RKO (cell line): ENCODE data around the gene CBFA2T3.

Experiments
- DNase-seq: peaks from one replicate; pipeline ENCODE4 v3.0.0-alpha.2; 2016; ENCODE audit warnings: low spot score

The CBFA2T3 gene

DNA sequence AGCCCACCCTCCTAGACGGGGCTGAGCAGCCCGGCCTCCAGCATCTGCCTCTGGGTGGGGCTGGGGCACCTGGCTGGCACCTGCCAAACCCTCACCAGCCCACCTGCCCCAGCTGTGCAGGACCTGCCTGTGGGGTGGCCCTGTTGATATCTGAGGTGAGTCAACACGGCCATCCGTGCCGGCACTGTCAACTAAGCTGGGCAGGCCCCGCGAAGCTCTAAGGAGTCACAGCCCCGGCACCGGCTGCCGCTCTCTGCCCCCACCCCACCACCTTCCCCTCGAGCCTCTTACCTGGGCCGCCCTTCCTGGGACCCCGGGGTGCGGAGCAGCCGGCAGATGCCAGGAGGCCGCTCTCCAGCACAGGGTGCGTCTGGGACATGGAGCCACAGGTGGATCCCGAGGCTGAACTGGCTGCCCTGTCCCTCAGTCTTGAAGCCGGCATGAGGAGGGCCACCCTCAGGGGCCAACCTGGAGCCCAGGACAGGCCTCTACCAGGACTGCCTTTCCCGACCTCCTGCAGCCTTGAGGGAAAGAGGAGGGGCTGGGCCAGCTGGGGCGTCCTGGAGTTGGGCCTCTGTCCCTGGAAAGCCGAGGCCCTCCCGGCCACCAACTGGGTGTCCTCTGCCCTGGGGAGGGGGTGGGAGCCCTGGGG, 515 bp downstream of the CBFA2T3 start:
- no peak for DNase-seq

GRCh38 chr16:88975511-88976061, 1.4 kb downstream of the CBFA2T3 start:
- peak; percentile 7 for DNase-seq

- no peak for DNase-seq
Observed at GRCh38 chr16:88974916-88975215, 2.1 kb downstream of the CBFA2T3 start.

GRCh38 chr16:88974080-88974915, 2.7 kb downstream of the CBFA2T3 start:
- DNase-seq = no peak

DNA sequence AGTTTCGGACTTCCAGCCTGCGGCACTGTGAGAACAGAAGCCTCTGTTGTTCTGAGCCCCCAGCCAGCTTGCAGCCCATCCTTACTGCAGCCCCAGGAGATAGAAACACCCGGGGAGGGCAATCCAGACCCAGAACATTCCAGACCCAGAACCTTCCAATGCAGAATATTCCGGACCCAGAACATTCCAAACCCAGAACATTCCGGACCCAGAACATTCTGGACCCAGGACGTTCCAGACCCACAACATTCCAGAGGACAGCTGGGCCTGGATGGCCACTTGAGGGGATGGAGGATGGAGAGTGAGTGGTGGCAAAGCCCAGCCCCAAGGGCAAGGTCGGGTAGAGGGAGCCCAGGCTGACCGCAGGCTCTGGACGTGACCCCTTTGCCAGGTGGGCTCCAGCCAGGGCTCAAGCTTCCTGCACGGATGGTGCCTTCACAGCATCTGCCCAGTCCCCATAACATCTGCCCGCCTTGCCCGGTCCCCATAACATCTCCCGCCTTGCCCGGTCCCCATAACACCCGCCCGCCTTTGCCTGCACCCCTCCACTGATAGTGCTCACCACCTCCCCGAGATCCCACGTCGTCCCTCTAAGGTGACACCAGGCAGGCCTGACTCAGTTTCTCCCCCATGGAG, 3.5 kb downstream of the CBFA2T3 start:
- no peak for DNase-seq

DNA sequence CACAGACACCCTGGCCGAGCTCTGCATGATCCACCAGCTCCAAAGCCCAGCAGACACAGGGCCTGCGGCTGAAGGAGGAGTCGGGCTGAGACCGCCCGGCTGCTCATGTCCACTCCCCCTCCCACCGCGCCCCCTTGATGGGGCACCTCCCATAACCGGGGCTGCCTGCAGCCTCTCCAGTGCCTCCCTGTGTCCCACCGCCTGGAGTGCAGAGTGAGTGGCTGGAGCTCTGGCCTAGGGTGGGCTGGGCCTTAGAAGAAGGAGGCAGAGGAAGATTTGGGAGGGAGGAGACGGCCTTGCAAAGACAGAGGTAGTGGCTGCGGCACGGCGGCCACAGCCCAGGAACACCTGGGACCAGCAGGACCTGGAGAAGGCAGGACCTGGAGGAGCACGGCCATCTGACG, 4.0 kb downstream of the CBFA2T3 start:
- no peak for DNase-seq

DNA sequence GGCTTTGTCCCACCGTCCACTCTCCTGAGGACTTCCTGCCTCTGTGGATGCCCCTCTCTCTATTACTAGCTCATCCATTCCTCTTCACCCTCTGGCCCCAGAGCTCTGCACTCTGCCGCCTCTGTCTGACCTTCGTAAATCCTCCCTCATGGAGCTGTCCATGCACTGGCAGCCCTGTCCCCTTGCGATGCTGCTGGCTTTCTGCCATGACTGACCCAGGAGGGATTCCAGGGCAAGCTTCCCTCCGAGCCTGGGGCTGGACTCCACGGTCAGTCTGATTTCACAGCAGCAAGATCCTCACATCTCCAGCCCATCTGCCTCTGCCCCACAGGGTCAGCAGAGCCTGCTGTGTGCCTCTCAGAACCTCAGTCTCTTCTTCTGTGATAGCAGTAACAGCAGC, 4.7 kb downstream of the CBFA2T3 start:
- no peak for DNase-seq

DNA sequence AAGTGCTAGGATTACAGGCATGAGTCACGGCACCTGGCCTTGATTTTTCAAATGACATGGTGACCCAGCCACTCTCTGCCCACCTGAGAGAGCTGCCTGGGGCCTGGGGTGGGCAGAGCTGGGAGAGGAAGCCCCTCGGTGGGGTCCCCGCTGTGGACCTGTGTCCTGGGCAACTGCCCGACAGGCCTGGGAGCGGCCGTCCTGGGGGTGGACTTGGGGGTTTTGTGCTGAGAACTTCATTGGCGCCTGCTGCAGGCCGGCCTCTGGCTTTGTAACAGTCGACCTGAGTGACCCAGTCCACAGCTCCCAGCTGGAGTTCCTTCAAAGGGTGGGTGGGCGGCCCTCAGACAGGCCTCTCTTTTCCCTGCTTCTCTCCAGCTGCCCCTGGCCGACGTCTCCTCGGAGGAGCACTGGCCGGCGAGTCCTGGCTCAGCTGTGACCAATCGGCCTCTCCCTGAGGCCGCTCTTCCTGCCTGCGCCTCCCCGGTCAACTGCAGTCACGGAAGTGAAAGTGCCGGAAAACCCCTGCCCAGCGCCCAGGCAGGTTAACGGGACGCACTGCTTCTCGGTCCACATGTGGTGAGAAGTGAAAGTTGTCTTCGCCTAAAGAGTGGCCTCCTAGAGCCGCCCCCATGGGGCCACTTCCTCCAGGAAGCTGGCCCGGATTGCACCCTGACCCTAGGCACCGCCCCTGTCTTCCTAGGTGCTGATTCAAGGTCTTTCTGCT, 5.5 kb downstream of the CBFA2T3 start:
- DNase-seq = no peak

DNA sequence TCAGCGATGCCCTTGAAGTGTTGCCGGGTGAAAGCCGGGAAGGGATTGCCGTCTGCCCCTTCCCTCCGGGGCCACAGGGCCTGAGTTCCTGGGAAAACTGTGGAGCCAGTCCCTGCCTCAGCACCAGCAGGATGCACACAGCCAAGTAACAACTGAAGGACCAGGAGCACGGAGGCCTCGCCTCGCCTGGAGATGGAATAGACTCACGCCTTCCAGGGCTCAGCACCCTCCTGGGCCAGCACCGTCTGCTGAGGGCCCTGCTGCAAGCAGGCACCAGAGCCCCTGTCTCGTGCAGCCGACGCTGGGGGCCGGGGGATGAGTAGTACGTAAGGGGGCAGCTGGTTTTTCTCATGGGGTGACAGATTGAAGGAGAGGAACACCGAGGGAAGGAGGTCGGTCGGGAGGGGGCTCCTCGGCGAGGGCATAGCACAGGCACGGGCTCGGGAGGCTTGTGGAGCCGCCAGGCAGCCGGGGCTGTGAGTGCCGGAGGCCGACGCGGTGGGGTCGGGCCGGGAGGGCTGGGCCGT, 6.4 kb downstream of the CBFA2T3 start:
- no peak for DNase-seq

- no peak for DNase-seq
Observed at GRCh38 chr16:88970050-88970449, 7.0 kb downstream of the CBFA2T3 start.

DNA sequence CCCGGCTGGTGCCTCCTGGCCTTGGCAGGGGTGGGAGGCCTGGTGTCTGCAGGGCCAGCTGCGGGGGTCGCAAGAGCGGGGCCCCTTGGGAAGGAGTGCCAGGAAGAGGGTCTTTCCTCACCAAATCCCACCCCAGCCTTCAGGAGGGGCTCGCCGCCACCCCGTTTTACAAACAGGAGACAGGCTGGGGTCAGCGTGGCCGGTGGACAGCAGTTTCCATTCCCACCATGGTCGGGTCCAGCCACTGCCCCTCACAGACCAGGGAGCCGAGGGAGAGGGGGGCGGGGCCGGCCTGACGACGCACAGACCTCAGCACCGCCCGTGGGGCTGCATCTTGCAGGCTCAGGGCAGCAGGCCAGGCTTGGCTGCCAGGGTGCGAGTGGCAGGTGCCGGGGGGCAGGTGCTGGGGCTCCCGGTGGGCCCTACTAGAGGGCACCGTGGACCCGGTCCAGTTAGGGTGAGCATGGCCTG, 7.6 kb downstream of the CBFA2T3 start:
- DNase-seq = no peak

DNA sequence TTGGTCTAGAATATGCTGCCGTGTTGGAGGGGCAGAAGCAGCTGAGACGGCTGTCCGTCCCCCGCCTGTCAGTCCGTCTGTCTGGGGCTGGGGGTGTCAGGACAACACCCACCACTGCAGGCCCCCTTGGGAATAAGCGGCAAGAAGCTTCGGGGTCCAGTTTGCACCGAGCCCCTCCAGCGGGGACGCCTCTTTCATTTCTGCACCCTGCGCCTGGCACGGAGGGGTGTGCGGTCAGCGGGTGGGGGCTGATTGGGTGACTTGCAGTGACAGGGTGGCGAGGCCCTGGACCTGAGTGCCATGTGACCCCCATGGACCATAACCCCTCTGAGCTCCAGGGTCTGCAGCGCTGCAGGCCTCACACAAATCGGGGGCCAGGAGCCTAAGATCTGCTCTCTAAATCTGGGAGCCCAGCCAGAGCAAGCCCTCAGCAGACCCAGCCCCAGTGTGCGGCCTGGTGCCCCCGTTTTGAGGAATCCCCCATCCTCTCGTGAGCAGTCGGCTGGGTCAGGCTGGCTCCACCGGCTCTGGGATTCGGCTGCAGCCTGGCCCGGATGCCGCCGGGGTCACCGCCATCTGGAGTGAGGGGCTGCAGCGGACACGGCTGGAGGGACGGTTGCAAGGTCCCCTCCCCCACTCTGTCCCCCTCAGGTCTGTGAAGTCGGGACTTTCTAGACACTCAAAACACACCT, 8.3 kb downstream of the CBFA2T3 start:
- DNase-seq = no peak

DNA sequence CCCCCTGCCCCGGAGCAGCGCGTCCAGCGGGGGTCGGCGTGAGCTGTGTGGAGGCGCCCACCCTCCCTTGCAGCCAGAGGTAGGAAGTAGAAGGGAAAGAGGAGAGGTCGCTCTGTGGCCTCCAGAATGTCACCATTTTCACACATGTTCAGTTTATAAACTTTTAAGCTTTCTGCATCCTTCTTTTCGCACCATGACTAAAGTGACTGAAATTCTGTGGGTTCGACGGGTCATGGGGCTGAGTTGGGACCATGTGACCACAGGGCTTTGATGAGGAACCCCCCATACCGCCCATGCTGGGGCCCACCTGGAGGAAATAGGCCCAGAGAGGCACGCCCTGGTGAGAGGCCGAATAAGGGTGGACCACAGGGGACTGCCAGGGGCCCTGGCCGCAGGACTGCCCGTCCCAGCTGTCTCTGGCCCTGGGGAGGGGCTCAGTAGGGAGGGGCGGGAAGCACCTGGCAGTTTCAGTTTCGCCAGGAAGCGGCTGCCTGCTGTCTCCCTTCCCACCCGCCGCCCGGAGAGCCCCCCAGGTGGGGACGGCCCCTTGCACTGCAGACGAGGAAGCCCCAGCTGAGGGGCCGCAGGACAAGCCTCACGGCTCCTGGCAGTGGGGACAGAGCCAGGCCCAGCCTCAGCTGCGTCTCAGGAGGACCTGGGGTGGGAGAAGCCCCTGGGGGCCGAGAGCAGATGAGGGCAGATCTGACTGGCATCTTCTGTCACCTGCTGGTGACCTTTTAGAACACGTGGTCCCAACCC, 9.0 kb downstream of the CBFA2T3 start:
- DNase-seq = no peak

DNA sequence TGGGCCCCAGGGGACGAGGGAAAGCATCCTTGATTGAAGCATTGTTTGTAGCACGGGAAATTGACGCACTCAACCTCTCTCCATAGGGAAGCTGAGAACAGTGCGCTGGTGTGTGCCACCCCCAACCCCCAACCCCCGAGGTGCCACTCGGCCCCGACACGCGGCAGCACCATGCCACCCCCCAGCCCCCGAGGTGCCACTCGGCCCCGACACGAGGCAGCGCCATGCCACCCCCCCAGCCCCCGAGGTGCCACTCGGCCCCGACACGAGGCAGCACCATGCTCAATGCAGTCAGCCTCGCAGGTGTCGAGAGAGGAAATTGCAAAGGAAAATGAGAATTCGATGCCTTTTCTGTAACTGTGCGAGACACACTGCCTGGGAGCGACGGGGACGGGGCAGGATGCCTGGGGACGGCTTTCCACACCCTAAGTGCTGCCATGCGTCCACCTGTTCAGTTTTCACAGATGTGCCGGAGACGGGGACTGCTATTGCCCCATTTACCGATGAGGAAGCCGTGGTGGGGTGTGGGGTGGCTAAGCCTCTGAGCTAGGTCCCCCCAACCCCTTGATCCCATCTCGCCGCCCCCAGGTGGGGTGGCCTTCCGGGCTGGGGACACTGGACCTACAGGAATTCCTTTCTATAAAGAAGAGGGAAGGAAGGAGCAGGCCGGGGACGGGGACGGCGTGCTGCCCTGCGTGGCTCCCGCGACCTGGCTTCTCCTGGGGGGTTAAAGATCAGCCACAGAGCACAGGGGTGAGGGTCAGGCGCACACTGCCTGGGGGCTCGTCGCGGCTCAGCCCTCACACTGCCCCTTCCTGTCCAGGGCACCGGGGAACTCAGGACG, 9.8 kb downstream of the CBFA2T3 start:
- DNase-seq = no peak

DNA sequence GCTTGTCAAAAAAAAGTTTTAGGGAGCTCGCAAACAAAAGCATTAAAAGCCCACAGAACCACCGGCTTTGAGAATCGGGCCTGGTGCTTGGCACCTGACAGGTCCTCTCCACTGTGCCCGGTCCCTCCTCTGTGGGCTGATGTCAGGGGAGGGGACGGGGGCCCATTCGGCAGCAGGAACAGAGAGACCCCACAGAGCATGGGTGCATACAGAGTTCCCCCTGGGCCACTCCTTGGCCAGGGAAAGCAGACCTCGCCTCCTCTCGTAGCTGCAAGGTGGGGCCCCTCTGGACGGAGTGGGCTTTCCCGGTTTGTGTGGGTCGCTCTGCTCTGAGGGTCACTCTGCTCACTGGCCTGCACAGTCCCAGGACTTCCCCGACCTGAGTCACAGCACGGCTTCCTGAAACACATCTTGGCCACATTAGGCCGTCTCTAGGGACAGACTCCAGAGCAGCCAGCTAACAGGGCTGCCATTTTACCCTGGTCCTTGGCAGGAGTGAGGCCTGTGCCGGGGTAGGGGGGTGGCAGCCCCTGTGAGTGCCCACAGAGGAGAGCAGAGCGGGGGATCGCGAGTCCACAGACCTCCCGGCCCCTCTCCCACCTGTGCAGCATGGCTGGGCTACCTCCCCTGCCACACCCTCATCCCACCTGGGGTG, 11.1 kb downstream of the CBFA2T3 start:
- no peak for DNase-seq

GRCh38 chr16:88965411-88965810, 11.6 kb downstream of the CBFA2T3 start:
- DNase-seq = no peak

DNA sequence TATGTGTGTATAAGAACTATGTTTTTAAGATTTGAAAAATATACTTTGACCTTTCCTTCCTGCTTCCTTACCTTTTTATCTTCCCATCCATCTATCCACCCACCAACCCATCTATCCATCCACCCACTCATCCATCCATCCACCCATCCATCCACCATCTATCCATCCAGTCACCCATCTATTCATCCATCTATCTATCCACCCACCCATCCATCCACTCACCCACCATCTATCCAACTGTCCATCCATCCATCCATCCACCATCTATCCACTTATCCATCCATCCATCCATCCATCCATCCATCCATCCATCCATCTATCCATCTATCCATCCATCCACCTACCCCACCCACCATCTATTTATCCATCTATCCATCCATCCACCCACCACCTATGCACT, 12.4 kb downstream of the CBFA2T3 start:
- DNase-seq = no peak

GRCh38 chr16:88963583-88963982, 13.4 kb downstream of the CBFA2T3 start:
- DNase-seq = no peak

DNA sequence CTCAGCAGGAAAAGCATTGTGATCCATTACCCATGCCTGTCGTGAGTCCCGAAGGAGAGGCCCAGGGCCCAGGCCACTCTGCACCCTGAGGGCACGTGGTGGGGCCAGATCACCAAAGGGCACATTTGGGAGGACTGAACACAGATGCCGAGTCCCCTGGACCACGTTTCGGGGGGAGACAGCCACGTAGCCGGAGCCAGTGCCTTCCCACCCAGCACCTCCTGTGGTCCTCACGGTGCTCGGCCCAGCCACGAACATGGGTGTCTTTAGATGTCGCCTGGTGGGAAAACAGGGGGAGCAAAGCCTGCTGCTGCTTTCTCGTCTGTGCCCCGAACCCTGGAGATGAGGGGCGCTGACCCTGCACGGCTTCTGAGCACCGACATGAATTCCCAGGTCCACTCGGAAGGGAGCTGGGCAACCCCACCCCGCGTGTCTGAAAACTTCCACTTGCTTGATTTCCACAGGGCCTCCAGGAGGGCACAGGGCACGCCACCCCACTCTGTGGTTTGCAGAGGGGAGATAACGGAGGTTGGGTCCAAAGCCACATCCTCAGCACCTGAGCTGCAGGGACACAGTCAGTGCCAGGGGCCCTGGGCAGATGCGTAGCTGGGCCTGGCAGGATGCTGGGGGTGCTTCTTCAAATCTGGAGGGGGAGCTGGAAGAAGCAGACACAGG, 14.4 kb downstream of the CBFA2T3 start:
- DNase-seq = no peak
